Stimulated activated CD4-positive, alpha-beta T cell treated with anti-CD3 and anti-CD28 coated beads, Interleukin-4, amount 100 ng/mL, for 4 hours (primary cell): ENCODE measurements around the gene ABCC12.

ENCODE experiments used
- DNase-seq, 2 experiments: peaks; one replicate each; pipeline ENCODE4 v3.0.0-alpha.2; 2020

ABCC12 gene

DNA sequence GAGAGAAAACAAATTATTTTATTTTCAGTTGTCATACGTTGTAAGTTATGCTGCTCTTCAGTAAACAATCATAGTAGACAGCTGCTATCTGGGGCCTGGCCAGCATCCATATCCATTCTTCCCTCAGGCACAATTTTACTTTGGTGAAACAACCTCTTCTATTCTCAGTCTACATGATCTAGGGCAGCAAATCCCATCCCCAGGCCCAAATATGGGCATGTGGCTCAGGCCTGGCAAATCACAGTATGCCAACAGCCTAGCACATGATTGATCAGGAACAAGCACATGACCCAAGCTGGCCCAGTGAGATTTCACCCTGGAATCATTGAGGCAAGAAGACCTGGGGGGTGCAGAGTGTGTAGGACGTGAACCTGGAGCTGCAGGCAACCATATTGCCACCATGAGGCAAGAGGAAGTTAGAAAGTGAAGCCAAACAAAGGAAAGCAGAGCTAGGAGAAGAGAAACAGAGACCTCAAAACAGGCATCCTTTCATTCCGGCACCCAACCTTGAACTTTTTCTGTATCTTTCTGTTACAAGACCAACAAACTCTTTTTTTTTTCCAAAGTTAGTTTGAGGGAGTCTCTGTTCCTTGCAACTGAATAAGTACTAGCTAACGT is 10.3 kb upstream of the ABCC12 start:
- DNase-seq, result no peak

DNA sequence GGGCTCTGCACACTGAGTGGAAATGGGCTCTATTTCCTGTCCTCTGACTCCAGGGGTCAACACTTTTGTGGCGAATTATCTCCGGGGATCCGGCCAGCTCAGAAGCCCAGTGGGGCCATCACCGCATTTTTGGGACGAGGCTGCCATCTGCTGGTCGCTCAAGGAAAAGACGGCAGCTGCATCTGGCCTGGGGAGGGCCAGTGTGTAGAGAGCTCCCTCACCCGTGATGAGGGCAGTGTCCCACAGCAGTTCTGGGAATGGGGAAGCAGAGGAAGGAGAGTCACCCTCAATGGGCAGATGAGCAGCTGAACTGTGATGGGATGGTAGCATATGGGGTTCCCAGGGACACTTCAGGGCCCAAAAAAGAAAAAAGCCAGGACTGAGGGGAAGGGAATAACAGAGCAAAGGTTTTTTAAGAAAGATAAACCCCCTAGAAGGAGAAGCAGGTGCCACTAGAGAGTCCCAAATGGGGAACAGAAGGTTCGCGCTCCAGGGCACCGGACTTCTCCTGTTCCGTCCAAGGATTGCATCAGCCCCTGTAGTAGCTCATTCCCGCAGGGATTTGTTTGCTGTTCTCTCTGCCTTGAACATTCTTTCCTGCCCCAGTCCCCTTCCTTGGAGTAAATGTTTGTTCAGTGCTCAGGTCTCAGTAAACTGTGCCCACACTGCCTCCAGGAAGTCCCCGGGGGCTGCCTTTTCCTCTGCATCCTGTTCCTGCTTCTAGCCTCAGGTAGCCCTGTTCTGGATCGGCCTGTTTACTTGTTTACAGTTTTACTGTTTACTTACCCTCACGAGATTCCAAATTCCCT is 9.3 kb upstream of the ABCC12 start:
- peak; percentile 44 to 67 for DNase-seq

DNA sequence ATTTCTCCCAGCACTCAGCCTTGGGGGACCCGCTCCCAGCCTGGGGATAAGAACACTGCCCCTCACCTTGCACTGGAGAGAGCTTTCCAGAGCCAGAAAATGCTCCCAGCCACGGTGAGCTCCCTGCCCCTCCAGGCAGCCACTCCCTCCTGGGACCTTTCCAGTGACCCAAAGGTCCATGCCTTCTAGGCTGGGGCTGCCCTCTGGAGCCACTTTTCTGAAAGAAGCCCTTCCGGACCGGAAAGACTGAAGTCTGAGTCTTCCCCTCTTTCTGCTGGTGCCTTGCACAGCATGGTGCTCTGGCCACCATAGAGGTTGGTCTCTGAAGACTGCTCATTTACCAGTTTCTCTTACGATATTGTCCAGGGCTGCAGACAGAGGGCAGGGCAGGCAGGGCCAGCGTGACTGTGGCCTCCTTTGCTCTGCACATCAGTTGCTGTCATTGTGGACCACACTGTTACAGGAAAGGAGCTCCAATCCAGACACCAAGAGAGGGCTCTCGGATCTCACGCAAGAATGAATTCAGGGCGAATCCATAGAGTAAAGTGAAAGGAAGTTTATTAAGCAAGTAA is 7.1 kb upstream of the ABCC12 start:
- DNase-seq, result no peak

DNA sequence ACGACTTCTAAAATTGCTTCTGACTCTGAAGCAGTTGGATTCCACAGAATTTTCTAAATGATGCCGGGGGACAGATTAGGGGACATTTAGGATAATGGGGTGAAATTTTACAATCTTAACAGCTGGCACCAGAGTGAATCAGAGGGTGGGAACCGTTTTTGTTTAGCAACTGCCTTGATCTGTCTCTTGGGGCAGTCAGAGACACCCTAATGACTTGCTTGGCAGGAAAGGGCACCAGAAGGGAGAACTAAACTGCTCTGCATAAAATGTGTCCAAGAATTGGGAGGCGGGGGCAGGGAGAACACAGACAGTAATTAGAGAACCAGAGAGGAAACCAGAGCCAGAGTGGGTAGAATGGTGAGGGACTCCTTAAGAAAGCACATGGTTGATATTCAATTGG is 6.1 kb upstream of the ABCC12 start:
- DNase-seq, result no peak

DNA sequence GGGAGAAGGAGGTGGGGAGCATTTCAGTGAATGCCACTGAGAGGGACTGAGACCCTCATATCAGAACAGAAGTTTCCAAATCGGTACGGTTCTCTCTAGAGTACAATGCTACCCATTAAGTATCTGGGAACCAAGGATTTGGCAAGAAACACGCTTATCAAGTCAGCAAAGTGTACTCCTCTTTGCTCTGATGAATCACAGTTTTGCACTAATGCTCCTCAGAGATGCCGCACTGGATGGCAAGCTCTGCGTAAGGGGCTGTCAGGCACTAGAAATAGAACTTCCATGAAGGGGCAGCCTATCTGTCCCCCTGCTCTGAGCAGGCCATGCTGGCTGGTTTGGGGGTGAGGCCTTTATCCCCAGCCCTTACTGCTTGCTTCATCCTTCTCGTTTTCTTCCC is 4.8 kb upstream of the ABCC12 start:
- no peak for DNase-seq

DNA sequence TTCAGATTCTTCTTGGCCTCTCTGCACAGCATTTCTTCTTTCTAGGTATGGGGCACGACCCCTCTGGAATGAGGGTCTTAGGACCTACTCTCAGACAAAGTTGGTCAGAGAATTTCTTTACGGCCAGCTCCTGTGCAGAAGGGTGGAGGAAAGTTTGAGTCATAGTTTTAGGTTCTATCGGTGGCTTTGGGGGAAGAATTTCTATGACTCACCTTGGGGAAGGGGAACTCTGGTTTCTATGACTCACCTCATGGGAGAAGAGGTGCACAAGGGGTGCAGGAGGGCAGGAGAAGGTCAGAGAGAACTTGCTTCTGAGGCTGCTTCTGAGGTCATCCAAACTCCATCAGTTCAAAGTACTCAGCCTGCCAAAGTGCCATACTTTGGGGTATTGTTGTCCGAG is 2.5 kb upstream of the ABCC12 start:
- DNase-seq, result peak; percentile 22 to 50

DNA sequence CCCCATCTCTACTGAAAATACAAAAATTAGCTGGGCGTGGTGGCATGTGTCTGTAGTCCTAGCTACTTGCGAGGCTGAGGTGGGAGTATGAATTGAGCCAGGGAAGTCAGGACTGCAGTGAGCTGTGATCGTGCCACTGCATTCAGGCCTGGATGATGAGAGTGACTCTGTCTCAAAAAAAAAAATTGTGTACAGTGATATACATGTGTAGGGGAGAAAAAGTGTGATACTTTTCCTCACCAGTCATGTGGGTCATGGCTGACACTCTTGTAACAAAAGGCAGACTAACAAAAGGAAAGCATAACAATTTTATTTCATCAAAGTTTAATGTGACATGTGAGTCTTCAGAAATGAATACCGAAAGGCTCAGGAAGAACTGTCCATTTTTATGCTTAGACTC is 2.0 kb upstream of the ABCC12 start:
- no peak for DNase-seq

DNA sequence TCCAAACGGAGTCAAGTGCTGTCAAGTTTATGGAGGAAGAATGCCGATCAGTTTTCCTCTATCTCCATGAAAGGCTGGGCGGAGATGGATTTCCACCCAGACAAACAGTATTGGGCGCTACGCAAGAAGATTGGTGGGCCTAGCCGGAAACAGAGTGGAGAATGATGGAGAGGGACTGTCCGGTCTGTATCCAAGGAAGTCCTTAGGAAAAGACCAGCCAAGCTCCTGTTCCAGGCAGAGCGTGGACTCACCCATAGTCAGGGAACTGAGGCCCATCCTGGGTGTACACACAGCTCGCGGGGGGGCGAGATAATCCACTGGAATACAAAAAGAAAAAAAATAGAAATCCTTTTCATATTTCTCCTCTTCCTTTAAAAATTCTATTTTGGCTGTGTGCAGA is 1.5 kb upstream of the ABCC12 start:
- no peak for DNase-seq

DNA sequence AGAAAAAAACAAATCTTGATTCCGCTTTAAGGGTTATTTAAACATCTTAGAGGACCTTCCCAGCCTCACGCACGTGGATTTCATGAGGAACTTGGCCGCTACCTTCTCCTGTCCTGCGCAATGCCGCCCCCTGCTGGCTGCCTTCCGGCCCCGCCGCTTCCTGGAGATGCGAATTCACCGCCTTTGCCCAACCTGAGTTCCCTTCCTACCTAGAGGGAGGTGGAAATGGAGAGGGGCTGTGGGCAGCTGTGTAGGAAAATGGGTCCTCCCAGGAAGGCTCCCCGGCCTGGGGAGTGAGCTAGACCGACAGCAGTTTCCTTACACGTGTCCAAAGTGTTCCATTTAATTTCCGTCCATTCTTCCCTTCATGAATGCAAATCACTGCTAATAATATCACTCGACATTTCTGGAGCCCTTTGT is 1.0 kb upstream of the ABCC12 start:
- DNase-seq, result peak; percentile 69 to 91

DNA sequence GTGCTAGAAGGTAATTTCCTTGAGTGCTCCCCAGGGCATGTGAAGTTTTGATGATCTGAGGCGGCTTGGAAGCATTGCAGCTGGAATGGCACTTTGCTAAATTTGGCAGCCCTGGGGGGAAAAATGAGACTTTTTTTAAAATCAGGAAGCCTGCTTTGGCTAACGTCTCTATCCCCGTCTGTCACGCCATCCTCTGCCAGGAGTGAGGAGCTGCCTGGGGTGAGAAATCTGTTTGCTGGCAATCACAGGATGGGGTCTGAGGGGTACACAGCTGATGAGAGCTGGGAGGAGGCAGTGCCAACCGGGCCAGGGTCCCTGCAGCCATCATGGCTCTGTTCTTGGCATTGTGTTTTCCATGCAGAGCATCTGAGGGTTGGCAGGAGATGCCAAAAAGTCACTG is 2.0 kb downstream of the ABCC12 start:
- DNase-seq, result no peak

DNA sequence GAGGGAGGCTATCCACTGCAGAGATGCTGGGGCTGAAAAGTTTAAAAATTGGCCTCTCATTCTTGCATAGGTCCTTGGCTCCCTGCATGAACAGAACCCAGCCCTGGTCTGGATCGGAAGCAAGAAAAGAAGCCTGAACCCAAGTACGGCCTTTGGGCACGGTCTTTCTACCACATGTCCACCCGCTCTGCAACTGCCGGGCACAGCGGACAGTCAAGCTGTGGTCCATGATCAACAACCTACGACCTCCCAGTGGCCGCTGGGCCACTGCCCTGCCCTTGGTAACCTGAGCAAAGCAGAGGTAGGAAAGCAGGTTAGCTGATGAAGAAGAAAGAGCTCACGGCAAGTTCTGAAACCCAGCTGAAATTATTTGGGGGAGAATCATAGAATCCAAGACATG is 3.6 kb downstream of the ABCC12 start:
- no peak for DNase-seq

DNA sequence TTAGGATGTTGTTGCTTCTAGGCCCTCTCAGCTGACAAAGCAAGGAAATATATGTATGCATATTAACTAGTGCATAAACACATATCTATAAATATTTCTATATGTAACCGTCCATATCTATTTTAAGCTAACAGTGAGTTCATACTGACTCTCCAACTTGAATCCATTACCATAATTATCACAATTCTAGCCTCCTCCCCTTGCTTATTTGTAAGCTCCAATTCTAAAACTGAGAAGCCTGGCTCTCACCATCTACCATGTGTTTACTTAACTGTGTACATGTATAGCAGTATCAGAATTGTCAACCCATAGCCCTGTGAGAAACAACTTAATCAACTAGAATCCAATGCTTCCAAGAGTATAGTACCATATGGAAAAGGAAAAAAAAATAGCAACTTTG is 5.1 kb downstream of the ABCC12 start:
- DNase-seq, result no peak

DNA sequence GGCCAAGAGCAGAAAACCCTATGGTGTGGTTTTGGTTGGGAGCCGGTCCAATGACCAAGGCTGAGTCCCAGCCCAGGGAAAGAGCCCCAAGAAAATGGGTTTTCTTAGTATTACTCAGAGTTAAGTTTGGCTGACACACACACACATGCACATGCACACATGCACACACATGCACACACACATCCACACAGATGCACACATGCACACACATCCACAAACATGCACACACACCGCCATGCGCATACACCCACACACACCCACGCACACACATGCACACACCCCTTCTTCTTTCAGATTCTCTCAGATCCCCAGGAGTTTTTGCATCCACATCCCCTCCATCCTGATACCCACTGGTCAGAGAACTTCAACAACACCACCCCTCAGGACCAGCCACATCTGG is 9.1 kb downstream of the ABCC12 start:
- DNase-seq, result no peak

DNA sequence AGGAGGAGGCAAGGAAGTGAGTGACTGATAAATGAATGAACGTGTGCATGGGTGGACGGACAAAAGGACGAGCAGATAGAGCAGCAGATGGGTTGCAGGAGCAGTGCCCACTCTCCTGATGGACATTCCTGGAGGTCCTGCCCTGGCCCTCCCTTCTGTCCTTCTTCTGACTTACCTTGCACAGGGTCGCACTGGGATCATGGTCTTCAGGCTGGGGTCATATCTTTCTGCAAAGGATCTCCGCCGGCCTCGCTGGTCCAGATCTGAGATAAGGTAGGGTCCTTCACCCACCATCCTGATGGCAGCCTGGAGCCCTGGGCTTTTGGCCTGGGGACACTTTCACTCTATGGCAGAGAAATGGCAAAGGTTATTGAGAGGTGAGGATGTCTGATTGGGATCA is 9.7 kb downstream of the ABCC12 start:
- DNase-seq, result no peak

DNA sequence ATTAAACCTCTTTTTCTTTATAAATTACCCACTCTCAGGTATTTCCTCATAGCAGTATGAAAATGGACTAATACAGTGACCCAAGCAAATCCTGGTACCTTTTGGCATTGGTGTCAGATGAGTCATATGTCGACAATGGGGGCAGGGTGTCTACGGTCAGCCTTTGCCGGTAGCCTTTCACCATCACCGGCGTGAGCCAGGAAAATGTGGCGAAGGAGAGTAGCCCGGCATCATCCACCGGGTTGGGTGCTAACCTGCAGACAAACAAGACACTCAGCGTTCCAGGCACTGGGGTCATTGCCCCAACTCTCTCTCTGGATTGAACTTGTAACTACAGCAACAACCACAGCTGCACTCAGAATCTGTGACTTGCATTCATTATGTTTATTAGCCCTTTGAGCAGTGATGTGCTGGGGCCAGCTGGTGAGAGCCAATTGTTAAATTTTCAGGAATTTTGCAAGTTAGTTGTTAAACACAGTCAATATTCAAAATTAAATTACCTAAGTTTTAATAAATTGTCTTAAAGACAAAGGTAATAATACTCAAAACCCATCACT is 11.9 kb downstream of the ABCC12 start:
- DNase-seq, result no peak

DNA sequence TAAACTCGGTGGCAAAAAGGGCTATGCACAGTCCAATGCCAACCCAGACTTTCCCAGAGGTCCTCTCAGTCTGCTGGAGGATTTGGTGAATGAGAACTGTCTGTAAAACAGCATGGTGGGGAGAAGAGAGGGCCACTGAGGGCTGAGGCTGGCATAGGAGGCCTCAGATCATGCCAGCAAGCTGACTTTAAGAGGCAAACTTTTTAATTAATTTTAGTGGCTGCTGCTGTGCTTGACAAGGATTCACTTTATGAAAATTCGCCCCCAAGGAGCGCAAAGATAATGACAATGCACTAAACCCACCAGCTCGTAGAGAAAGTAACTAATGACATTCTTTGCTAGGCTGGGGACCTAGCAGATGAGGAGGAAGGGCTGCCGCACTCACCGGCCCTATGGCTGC is 15.0 kb downstream of the ABCC12 start:
- DNase-seq, result no peak

DNA sequence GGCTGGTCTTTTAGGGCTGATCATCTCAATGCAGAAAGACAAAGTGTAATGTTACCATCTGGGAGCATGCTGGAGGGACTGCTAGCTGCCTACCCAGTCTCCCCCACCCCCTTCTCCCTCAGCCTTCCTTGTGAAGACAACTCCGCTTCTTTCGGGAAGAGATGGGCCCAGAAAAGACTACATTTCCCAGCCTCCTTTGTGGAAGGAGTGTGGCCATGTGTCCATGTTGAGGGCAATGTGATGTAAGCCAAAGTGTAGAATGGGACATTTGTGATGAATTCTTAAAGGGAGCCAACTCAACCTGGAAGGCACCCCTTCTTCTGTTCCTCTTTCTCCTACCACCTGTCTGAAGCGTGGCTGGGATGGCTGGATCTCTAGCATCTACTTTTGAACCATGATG is 16.3 kb downstream of the ABCC12 start:
- DNase-seq, result no peak

DNA sequence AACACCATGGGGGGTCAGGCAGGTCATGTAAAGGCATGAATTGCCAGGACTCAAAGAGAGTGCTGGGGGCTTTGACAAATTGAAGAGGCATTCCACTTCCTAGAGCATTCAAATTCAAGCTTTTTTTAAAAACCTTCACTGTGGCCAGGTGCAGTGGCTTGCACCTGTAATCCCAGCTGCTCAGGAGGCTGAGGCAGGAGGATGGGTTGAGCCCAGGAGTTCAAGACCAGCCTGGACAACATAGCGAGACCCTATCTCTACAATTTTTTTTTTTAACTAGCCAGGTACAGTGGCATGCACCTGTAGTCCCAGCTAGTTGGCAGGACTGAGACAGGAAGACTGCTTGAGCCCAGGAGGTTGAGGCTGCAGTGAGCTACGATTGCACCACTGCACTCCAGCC is 17.2 kb downstream of the ABCC12 start:
- DNase-seq, result no peak

DNA sequence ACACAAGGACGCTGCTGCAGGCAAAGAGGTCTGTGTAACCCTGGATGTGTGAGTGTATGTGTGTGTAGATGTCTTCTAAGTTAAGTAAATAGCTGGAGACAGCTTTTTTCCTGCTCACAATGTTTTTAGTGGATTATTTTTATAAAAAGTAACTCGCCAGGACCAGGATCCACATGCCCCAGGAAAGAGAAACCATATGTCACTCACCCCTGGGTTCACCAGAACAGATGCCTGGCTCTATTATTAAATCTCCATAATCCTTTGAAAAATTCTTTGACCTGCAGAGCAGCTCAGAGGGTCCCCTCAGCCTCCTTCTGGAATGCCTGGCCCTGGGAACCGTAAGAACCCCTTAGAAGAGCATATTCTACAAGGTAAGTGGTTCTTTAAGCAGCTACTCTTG is 18.0 kb downstream of the ABCC12 start:
- no peak for DNase-seq

DNA sequence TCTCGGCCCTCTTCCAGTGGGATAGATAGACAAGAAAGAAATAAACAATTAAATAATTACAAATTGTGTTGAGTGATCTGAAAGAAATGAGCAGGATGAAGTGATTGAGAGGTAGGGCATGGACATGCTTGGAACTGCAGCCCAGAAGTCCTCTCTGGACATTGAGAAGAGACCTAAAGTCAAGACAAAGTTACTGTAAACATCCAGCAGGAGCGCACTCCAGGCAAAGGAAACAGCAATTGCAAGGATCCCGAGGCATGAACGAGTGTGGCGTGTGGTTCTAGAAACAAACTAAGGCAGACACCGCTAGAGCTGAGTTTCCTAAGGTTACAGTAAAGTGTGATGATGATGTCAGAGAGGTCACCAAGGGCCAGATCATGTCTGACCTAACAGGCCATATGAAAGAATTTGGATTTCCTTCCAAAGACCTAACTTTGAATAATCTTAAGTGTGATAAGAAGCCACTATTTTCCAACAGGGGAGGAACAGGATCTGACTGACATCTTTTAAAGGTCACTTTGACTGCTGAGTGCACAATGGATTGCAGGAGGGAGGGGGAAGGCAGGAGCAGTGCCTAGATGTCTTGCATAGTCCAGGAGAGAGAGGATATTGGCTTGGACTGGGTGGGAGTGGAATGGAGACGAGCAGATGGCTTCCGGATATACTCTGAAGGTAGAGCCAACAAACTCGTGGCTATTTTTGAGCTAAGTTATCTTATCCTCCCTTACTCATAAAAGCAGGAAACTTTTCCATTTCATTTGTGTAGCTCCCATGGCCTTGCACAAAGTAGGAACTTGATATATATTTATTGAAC is 19.0 kb downstream of the ABCC12 start:
- DNase-seq, result no peak

DNA sequence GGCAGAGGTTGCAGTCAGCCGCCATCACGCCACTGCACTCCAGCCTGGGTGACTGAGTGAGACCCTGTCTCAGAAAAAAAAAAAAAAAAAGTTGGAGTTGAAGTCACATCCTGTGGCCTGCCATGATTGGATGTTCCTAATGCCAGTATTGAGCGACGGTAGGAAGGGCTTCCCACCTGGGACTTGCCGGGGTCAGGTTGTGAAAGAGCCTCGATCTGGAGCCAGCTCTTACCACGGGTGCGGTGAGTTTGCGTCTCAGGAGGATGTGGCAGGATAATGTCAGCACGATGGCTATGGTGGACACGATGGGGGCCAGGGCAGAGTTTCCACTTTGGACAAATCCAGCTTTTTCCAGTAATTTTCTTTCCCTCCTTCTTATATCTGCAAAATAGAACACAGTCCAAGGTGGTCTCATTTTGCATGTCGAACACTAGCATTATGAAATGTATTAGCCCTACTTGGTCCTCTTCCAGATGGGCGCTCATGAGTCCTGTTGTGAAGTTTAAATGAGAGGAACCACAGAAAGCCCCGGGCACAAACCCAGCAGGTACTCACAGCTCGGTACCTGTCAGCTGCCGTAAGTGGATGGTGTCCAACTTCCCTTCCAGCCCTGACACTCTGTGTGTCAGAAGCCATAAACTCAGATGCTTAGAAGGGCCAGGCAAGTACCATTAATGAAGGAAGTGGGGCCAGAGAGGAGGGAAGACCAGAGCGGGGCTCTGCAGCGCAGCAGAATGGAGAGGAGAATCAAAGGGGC is 22.2 kb downstream of the ABCC12 start:
- DNase-seq, result no peak

DNA sequence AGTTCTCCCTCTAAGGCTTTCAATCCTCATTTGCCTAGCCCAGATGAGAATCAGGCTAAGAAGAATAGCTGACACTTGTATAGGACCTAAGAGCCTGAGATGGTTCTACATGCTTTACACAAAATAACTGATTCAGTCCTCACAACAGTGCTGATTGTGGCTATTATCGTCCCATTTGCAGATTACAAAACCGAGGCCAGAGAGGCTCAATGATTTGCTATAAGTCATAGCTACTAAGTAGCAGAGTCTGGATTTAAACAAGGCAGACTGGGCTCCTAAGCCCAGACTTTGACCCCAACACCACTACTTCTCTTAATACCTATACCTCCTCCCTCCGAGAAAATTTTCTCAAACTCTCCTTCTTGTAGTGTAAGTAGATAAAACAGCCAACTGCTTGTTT is 23.1 kb downstream of the ABCC12 start:
- DNase-seq, result no peak
